ENCODE results near the gene HDAC4. TPM values are rescaled to one million over a fixed set of nuclear protein-coding genes. Genes with fewer than 3 reads are reported as not detected.
A peak's percentile ranks its signal among the peaks of the same experiment; 100 is the strongest.

Gene HDAC4
- total and polyA plus RNA-seq, 2 of the 8 experiments (the other 6 are each of a cell fraction or from before 2014, with no cell fraction given), result 15.4 to 31.5 TPM

DNA sequence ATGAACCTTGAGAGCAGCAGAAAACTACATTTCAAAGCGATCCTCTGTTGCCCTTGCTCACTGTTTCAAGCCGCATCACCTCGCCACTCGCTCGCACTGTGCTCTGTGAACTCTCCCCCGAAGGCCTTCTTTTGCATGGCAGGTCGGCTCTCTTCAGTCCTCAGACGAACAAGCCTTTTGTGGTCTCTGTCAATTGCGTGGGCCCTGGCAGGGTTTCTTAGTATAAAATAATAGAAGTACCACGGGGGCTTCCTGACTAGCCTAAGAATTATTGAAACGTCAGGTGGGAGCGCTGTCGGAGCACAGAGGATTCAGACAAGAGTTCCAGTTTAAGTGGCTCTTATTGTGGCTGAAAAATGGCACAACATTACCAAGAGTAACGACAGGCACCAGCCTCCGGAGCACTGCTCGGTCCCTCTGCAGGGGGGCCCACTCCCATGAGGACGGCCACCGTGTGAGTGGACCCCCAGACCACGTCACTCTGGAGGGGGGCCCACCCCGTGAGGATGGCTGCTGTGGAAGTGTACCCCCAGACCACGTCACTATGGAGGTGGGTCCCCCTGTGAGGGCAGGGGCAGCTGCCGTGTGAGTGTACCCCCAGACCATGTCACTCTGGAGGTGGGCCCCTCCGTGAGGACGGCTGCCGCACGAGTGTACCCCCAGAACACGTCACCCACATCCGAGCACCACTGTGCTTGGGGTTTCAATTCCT, 237.7 kb downstream of the HDAC4 start:
- no peak overlapping the region for H2AK5ac ChIP-seq (ENCODE audit: low read depth, low read length)
- CTCF ChIA-PET (ENCODE audit: partially characterized antibody), result interaction anchor here (0.6 to 2.3 kb wide), 4 partner anchors 9 to 805 kb away, joined by 3 to 9 read pairs (median 4); no protein-coding TSS in a partner anchor
- H2AFZ ChIP-seq (ENCODE audit: low read length), result no peak overlapping the region
- no peak overlapping the region for H3K4me2 ChIP-seq (ENCODE audit: insufficient read depth in 1 of 2, low read depth in 2 of 2, low read length in 2 of 2)
- no peak overlapping the region for H3K18ac ChIP-seq (ENCODE audit: extremely low read depth, low read length)
- TF ChIP-seq SIN3A (conservative IDR thresholded peaks at IDR 0.05 in 1 of 2, IDR thresholded peaks at IDR 0.05 in 1 of 2; ENCODE audit: low read depth in 1 of 2, low read length in 2 of 2) (no peak), CTBP2 (IDR thresholded peaks at IDR 0.05; ENCODE audit: borderline replicate concordance, insufficient read depth, insufficient read length, low read length) (no peak), FOSL1 (IDR thresholded peaks at IDR 0.05; ENCODE audit: insufficient read depth, low read depth, low read length) (no peak), YY1 (IDR thresholded peaks at IDR 0.05; ENCODE audit: low read depth, low read length) (no peak), JUND (IDR thresholded peaks at IDR 0.05; ENCODE audit: low read length) (no peak), NANOG (IDR thresholded peaks at IDR 0.05; ENCODE audit: insufficient read depth, low read depth, low read length, poor library complexity, severe bottlenecking) (no peak), ATF2 (IDR thresholded peaks at IDR 0.05; ENCODE audit: low read length) (no peak), HDAC6 (IDR thresholded peaks at IDR 0.05; ENCODE audit: low read depth, low read length) (no peak), CEBPB (IDR thresholded peaks at IDR 0.05; ENCODE audit: low read depth, low read length) (no peak)
- H2BK5ac ChIP-seq (ENCODE audit: low read depth, low read length), result no peak overlapping the region
- WGBS, 2 experiments (ENCODE audit: extremely low coverage in 1 of 2, insufficient coverage in 1 of 2, insufficient read length in 1 of 2, insufficient replicate concordance in 2 of 2, low coverage in 1 of 2, low lambda C conversion rate in 2 of 2, missing lambda C conversion rate in 1 of 2), result 90% methylated on average over 28 of the region's 28 CpGs; no CpG with 5 or more reads in 1 of the 2 experiments
- no peaks in the 10 kb centered on the region for H3K9me3 ChIP-seq (ENCODE audit: insufficient read depth in 2 of 2, low read depth in 1 of 2, low read length in 1 of 2)
- H2BK12ac ChIP-seq (ENCODE audit: low read depth, low read length), result no peak overlapping the region
- H2BK20ac ChIP-seq (ENCODE audit: low read length), result no peak overlapping the region
- H3K9ac ChIP-seq (replicated peaks in 1 of 4; ENCODE audit: extremely low read depth in 1 of 4, low read depth in 3 of 4, low read length in 3 of 4), result no peak overlapping the region
- H3K79me1 ChIP-seq (ENCODE audit: low read depth, low read length), result no peaks in the 10 kb centered on the region
- H3K27ac ChIP-seq (ENCODE audit: low read depth, low read length), result no peak overlapping the region
- no peak overlapping the region for H2BK120ac ChIP-seq (replicated peaks; ENCODE audit: low read depth, low read length)
- H3K79me2 ChIP-seq (ENCODE audit: control insufficient read depth in 1 of 2, insufficient read depth in 2 of 2, low read length in 2 of 2), result no peaks in the 10 kb centered on the region
- no peak overlapping the region for H3K4me3 ChIP-seq (ENCODE audit: extremely low read depth in 1 of 4, insufficient read depth in 2 of 4, low read depth in 3 of 4, low read length in 4 of 4)
- H4K5ac ChIP-seq (ENCODE audit: insufficient read length, low read depth, low read length), result no peak overlapping the region
- H4K20me1 ChIP-seq (replicated peaks in 1 of 2; ENCODE audit: control insufficient read depth in 1 of 2, insufficient read depth in 2 of 2, low read length in 2 of 2), result peaks cover 0 to 7% of the 10 kb centered on the region in 2 experiments
- H4K91ac ChIP-seq (replicated peaks; ENCODE audit: insufficient read length, low read length), result no peak overlapping the region
- H2BK15ac ChIP-seq (ENCODE audit: low read length), result no peak overlapping the region
- peaks cover 0 to 8% (median 3%) of the 10 kb centered on the region in 4 experiments; a peak in 4 of 8 replicates for H3K36me3 ChIP-seq (ENCODE audit: control insufficient read depth in 2 of 4, insufficient read depth in 4 of 4, low read length in 3 of 4)
- H3K23me2 ChIP-seq (ENCODE audit: low read depth, low read length), result peaks cover 7% of the 10 kb centered on the region; the same call in 1 of the 2 replicates
- FAIRE-seq, result no peak
- POLR2A ChIA-PET (ENCODE audit: partially characterized antibody), result no interaction called here
- H3K4ac ChIP-seq (replicated peaks; ENCODE audit: insufficient read length, low read depth, low read length), result no peak overlapping the region
- no peak overlapping the region for H3K23ac ChIP-seq (ENCODE audit: insufficient read length)
- no peaks in the 10 kb centered on the region for H3K4me1 ChIP-seq (replicated peaks in 1 of 4; ENCODE audit: control insufficient read depth in 3 of 4, insufficient read depth in 4 of 4, low read length in 3 of 4)
- DNase-seq (ENCODE audit: low read depth in 1 of 2, low spot score in 2 of 2), result no peak
- H4K8ac ChIP-seq (ENCODE audit: extremely low read depth, insufficient read depth, low read length), result peak overlapping the region; percentile 46; the same call in 1 of the 2 replicates
- H3K56ac ChIP-seq (replicated peaks; ENCODE audit: insufficient read length, low read depth, low read length), result no peak overlapping the region
- no peak overlapping the region for H3K14ac ChIP-seq (ENCODE audit: insufficient read length)
- H3K27me3 ChIP-seq (replicated peaks in 1 of 4; ENCODE audit: control insufficient read depth in 3 of 4, extremely low read depth in 1 of 4, insufficient read depth in 3 of 4, low read length in 3 of 4), result no peaks in the 10 kb centered on the region

Measured in H1 (cell line).